ENCODE results near the gene LSM2.

LSM2 gene

DNA sequence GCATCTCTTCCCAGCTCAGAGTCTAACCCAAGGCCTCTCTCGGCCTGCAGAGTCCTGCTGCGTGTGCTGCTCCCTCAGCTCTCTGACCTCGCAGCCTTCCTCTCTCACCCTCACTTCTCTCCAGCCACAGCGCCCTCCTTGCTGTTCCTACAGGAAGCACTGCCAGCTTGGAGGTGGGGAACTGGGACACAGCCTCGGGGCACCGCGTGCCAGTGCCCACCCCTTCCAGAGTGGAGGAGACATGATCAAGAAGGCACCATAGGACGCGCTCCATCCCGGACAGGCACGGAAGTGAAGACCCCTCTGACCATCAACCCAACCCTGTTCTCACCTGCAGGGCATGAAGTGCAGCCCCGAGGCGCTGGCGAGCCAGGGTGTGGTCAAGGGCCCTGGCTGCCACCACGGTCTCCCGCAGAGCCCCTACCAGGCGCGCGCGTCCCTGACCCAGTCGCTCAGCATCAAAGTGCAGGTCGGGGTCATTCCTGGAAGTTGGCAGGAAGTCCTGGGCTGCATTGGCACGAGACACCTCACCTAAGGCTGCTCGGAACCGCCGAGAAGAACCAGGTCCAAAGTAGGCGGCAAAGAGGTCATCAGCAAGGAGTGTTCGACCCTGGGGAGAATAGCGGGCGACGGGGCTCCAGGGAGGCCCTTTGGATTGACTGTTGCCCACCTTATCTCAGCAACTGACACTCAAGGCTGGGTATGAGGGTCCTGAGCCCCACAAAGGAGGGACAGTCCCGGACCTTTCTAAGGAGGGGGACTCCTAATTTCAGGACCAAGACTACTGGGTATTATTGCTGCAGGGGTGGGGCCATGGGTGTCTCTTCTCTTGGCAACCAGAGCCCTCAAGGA is 30.9 kb downstream of the LSM2 start:
- no peak for FAIRE-seq

DNA sequence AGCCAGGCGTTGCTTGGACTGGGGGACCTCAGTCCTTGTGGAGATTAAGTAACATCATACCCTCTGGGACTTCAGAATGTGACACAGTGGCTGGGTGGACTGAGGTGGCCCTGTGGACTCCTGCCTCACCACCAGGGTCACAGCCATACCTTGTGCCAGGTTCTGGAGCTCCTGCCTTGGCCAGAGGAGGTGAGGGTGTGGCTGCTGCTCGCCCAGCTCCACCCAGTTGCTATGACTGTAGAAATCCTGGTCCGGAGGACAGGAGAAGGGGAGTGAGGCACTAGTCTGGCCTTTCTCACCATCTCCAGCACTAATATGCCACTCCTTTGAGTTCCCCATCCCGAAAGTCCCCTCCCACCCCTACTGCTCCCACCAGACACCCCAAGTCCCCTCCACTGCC is 31.6 kb downstream of the LSM2 start:
- FAIRE-seq, result no peak

DNA sequence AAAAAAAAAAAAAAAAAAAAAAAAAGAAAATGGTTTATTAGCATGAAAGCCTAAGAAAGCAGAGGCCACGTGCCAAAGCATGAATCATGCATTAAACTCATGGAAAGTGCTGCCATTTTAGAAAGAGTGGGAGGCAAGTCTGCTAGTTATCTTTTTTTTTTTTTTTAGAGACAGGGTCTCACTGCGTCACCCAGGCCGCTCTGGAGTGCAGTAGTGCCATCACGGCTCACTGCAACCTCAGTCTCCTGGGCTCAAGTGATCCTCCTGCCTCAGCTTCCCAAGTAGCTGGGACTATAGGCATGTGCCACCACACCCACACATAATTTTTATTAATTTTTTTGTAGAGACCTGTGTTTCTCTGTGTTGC is 34.8 kb downstream of the LSM2 start:
- no peak for FAIRE-seq

DNA sequence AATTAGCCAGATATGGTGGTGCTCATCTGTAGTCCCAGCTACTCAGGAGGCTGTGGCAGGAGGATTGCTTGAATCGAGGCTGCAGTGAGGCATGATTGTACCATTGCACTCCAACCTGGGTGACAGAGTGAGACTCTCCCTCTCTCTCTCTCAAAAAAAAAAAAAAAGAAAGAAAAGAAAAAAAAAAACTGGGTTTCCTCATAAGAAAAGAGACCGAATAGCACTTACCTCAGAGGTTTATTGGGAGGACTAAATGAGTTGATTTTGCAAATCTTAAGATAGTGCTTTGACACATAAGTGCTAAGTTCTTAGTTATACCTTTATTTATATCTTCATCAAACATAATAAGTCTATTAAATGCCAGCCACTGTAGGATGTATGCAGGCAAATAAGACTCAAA is 35.9 kb downstream of the LSM2 start:
- no peak for FAIRE-seq

DNA sequence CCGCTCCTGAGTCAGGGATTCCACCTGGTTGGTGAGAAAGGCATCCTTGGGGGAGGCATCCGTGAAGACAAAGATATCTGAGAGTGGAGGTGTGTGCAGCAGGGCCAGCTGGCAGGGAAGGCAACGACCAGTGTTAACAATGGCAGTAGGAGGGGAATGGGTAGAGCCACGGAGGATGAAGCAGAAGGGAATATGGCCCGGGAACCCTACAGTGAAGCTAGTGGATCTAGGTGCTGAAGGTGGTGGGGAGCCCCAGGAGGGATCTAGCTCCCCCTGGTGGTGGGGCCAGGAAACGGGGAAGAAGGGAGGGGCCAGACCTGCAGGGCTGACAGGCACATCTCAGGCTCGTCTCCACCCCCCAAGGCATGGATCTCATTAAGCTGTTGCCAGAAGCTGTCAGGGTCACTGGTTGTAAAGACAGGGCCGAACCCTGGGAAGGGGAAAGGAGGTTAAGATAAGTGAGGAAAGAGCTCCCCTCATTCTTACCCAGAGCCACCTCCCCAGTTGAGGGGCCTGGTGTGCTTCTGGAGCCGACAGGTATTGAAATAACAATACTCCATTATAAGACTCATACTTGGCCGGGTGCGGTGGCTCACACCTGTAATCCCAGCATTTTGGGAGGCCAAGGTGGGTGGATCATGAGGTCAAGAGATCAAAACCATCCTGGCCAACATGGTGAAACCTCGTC is 36.9 kb downstream of the LSM2 start:
- no peak for FAIRE-seq

DNA sequence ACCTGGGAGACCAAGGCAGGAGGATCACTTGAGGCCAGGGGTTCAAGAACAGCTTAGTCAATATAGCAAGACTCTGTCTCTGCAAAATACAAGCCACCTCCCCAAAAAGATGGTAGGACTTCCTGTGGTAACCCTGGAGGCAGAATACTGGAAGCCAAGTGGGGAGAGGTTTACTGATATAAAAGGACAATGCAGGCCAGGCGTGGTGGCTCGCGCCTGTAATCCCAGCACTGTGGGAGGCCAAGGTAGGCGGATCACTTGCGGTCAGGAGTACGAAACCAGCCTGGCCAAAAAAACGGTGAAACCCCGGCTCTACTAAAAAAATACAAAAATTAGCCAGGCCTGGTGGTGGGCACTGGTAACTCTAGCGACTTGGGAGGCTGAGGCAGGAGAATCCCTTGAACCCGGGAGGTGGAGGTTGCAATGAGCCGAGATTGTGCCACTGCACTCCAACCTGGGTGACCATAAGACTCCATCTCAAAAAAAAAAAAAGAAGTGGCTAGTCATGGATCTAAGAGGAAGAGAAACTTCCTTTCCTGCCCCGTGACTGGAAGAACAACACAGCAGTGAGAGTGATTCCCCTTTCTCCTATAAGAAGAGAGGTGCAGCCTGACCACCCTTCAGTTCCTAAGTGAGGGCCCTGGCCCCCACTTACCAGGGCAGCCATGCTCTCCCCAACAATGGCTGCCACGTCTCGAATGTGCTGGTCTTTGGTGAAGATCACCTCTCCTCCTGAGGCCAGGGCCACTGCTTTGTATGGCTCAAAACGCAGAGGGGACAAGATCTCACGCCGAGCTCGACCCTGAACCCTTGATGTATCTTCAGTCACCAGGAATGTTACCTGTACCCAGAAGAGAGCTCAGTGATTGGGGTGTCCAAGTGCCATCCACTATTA is 38.2 kb downstream of the LSM2 start:
- no peak for FAIRE-seq

DNA sequence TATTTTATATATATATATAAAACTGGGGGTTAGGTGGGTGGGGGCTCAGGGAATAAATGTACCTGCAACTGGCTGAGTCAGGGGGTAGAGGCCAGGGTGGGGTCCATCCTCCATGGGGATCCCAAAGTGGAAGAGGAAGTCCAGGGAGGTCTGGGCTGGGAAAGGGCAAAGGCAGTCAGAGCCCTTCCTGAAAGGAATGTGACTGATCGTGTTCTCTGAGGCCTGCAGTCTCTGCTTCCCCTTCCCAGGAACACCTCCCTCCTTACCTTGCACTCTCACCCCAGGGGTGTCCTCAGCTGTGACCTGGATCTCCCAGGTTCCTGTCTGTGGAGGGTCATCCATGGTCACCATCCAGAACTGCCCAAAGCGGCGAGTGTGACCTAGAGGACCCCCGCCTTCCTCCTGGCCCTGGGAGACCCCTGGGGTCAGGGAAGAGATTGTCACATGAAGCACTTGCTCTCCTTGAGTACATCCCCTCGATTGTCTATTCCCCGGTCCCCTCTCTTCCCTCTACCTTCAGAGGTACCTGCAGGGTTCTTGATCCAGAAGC is 39.6 kb downstream of the LSM2 start:
- no peak for FAIRE-seq

DNA sequence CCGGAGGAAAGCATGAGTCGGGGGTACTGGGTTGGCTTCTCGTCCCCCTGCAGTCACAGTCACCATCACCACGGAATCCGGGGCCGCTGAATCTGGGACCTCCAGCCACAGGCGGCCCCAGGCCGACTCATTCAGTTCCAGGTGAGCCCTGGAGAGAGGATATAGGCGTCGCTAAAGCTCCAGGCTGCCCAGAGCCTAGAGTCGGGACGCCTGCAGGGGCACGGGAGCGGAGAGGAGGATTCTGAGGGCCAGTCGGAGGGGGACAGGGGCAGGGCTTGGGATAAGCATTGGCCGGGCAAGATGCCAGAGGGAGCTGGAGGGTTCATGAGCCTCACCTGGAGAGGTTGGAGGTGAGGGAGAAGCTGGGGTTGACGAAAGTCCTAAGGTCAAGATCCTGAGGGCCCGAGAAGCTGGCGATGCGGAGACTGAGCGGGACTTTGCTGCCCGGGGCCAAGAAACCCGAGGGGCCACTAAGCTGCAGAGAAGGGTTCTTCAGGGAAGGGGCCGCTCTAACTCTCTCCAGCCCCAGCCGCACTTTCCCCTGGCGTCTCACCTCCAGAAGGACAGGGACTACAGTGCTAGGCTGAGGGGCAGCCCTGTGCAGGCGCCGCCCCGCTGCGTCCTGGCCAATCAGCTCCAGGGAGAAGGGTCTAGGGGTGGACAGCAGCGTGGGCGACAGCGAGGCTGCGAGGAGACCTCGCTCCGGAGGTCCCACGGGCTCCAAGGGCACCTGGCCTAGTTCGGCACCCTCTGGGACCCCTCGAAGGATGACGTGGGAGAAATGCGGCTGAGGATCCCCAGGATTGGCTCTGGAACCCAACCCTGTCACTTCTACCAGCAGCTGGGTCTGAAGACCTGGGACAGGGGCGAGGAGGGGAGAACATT is 40.6 kb downstream of the LSM2 start:
- FAIRE-seq, result no peak

DNA sequence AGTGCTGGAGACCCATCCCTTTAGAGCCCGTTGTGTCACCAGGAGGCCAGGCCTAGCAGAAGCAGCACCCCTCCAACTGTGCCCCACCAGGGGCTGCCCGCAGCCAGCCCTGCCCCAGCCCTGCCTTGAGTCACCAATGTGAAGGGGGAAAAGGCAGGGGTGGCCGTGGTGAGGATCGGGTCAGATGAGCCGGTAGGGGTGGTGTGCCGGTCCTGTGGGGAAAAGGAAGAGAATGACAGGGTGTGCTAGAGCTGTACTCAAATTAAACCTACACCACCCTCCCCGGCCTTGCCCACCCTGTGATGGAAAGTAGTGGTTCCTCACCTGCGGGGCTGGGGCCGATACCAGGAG is 41.2 kb downstream of the LSM2 start:
- FAIRE-seq, result no peak

DNA sequence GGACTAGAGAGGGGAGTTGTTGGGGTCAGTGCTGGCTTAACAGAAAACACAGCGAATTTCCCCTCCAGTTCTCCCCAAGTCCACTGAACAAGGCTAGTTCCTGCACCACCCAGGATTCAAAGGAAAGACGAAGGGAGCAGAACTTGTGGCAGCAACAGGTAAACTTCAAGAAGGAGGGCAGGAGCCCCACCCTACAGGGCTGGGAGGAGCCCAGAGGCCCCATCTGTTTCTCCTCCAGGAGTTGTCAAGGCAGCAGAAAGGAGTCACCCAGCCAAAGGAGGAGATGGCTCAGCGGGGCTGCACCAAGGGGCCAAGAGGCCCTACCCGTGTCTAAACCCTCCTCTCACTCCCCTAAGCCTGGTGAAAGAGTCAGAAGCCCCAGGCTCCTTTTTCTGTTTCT is 42.6 kb downstream of the LSM2 start:
- FAIRE-seq, result no peak

DNA sequence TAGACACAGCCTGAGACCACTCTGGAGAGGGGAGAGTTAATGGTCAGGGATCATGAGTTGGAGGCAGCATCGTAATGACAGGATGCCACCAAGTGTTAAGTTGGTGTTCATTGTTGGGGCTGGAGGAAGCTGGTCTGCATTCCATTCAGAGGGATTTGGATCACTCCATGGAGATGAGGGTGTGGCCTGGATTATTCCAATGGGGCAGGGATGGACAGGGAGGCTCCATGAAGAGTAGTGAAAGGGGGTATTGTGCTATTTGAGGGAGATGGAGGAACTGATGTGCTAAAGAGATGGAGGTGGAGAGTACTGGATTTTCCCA is 43.2 kb downstream of the LSM2 start:
- FAIRE-seq, result no peak

DNA sequence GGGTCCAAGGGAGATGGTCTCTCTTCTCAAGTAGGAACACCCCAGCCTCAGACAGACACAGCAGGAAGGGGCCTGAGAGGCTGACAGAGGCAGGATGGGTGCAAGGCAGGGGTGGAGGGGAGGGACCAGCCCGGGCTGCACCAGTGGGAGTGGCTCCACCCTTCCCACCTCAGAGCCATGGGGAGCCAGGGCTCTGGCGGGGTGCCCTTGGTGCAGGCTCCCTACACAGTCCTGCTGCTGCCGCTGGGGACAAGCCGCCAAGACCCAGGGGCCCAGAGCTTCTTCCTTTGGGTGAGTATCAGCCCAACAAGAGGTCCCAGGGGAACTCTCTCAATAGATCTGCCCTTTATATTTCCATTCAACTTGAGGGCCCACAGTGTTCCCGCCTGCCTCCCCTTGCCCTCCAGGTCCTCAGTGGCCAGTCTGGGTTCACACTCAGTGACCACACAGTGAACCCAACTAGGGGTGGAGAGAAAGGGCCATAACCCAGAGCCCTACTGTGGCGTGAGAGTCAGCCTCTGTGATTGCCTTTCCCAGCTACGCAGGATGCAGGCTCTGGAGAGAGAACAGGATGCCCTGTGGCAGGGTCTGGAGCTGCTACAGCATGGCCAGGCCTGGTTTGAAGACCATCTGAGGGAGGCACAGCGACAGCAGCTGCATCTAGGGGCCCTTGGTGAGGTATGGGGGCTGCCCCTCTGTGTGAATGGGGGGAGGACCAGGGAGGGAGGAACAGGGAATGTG is 43.7 kb downstream of the LSM2 start:
- FAIRE-seq, result no peak

DNA sequence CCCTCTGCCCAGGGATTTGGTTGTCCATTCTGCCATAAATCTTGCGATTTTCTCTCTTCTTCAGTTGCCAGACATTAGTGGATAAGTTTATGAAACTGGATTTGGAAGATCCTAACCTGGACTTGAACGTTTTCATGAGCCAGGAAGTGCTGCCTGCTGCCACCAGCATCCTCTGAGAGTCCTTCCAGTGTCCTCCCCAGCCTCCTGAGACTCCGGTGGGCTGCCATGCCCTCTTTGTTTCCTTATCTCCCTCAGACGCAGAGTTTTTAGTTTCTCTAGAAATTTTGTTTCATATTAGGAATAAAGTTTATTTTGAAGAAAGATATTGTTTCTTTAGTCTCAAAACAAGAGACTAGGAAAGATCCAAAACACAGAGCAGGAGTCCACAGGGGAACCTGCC is 44.4 kb downstream of the LSM2 start, which contains the start of gene SAPCD1:
Gene SAPCD1, plus strand, starts transcription at position 301 of the 400 bp plus-strand sequence. CDS start 399 bp downstream, outside the sequence.
- no peak for FAIRE-seq

DNA sequence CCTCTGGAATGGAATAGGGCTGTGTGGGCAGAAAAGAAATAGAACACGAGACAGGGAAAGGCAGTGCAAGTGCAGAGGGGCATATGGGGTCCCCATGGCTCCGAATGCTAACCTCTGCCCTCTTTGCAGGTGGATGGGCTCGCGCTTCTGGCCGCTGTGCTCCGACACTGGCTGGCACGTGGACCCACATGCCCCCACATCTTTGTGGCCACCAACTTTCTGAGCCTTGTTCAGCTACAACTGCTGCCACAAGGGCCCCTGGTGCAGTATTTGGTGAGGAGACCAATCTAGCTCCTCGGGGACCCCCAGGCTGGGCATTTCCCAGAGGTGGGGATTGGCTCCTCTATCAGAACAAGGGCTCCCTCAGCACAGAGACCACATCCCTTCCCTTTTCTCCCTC is 45.4 kb downstream of the LSM2 start:
- no peak for FAIRE-seq

DNA sequence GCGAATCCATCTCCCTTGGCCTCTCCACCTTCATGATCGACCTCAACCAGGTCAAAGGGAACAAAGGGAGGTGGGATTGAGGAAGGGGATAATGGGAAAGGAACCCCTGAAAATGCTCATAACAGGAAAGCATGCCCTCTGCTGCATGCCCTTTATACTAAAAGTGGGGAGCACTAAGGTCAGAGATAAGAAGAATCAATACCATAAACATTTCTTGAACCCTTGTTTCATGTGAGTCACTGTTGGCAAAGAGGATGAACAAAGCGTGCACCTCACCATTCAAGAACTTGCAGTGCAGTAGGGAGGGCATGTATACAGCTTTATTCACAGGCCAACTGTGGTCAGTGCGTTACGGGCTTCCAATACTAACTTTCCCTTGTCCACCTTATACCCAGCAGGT is 46.0 kb downstream of the LSM2 start:
- FAIRE-seq, result no peak

DNA sequence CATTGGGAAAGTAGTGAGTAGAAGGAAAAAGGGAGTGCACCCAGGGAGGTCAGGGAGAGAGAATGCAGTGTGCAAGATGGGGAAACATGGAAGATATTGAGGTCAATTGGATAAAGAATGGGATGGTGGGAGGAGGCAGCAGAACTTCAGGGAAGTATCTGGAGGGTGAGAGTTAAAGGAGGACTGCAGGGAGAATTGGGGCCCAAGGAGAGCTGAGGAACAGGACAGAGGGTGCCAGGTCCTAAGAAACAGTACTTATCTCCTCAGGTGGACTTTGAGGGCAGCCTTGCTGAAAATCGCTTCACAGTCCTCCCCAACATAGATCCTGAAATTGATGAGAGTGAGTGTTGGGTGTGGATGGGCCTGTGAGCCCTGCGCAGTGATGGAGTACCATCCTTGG is 48.5 kb downstream of the LSM2 start:
- no peak for FAIRE-seq

DNA sequence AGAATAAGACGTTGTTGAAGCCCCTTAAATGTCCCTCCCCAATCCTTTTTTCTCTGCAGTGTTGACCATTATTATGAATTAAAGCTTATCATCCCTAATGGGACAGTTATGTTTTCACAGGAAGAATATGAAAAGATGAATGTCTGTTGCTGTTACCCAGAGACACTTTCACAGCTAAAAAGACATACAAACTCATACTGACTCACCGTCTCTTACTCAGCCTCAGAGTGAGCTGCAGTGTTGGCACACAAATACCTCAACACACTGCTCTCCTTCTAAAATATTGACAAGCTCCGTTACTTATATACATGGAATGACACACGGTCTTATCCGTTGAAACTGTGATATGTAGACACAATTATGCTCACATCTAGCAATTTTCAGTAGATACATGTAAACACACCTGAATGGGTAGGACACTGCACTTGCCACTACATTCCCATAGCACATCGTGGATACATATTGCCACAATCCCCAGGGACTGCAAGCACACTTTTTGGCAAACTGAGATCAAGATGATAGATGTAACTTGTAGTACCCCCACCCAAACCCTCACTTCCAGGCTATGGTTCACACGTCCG is 53.9 kb downstream of the LSM2 start:
- no peak for FAIRE-seq

DNA sequence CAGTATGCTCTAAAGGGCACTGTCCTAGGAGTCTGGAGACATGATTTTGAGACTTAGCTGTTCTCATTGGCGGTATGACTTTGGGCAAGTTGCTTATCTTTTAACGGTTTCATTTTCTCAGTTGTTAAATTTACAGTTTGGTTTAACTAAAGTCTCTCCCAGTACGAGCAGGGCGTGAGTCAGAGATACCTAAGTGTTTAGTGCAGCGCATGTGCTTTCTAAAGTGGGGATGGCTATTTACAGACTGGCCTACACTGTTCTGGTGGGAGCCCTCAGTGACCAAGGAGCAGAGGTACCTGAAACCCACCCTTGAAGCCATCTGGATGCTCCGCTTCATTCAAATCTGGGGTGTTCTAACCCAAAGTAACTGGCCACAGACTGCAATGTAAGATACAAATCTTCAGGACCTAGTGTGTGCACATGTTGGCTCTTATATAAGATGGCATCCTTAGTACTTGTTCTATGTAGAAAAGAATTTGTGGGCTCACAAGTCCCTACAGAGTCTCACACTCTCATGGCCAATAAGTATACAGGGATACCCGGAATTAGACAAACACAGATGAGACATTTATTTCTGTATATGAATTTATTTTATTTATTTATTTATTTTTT is 56.2 kb downstream of the LSM2 start:
- no peak for FAIRE-seq

DNA sequence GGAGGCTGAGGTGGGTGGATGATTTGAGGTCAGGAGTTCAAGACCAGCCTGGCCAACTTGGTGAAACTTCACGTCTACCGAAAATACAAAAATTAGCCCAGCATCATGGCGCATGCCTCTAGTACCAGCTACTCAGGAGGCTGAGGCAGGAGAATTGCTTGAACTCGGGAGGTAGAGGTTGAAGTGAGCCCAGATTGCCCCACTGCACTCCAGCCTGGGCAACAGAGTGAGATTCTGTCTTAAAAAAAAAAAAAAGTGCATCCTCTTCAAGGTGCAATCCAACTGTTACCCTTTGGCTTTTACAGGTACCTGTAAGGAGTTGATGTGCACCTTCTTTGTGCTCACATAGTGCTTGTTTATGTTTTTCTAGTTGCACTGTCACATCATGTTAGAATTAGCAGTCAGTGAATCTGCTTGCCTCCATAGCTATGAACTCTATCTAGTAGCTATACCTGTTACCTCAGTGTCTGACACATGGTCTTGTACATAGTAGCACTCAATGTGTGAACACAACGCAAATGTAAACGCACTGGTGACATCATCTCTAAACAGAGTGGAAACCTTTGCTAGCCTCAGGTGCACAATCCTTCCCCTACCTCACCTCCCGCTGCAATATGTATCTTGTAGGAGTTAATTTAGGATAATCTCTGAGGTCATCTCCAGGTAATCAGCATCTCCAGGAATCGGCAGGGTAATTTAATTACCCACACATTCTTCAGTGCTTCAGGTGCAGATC is 57.3 kb downstream of the LSM2 start:
- no peak for FAIRE-seq
